Endothelial cell of umbilical vein (primary cell): ENCODE results near the gene CEACAM1.

Source experiments
- CTCF ChIP-seq, 2 donors: IDR thresholded peaks; 1 replicate in 1 of 2; 2 replicates in 1 of 2; pipeline ENCODE4 v1.5.1; 2011; ENCODE audit warnings: low read length in 2 of 2, mild to moderate bottlenecking in 2 of 2, moderate library complexity in 2 of 2, control low read depth in 1 of 2, inconsistent platforms in 1 of 2, low read depth in 1 of 2; ENCODE audit not compliant: insufficient read depth in 1 of 2; ENCODE audit errors: extremely low read depth in 1 of 2
- EZH2 ChIP-seq: IDR thresholded peaks from 2 replicates; pipeline ENCODE4 v1.6.1; 2012; ENCODE audit warnings: borderline replicate concordance, low read depth, mild to moderate bottlenecking, moderate library complexity, low read length, inconsistent platforms; ENCODE audit not compliant: severe bottlenecking
- FOS ChIP-seq: IDR thresholded peaks from 2 replicates; pipeline ENCODE4 v1.6.1; 2011; ENCODE audit warnings: mild to moderate bottlenecking, low read length, moderate library complexity, borderline replicate concordance; ENCODE audit not compliant: insufficient read depth
- GATA2 ChIP-seq: IDR thresholded peaks from 2 replicates; pipeline ENCODE4 v1.7.0; 2011; ENCODE audit warnings: low read depth, mild to moderate bottlenecking, moderate library complexity, mixed read lengths, low read length; ENCODE audit not compliant: insufficient read length, insufficient read depth
- MYC ChIP-seq: IDR thresholded peaks from one replicate; pipeline ENCODE4 v1.6.1; 2011; ENCODE audit warnings: mild to moderate bottlenecking, low read depth, low read length
- POLR2A ChIP-seq: IDR thresholded peaks from 2 replicates; pipeline ENCODE4 v1.6.1; 2012; ENCODE audit warnings: low read depth, mild to moderate bottlenecking, control low read depth, low read length
- POLR2AphosphoS5 ChIP-seq: IDR thresholded peaks from 2 replicates; pipeline ENCODE4 v1.6.1; 2012; ENCODE audit warnings: low read depth, mild to moderate bottlenecking, control low read depth, low read length, moderate library complexity; ENCODE audit not compliant: insufficient read depth
- TF ChIP-seq, protein P1 (sequence below): IDR thresholded peaks from 2 replicates; pipeline ENCODE4 v1.6.1; 2011; ENCODE audit not compliant: insufficient read depth, insufficient read length

- TF ChIP-seq CTCF (IDR thresholded peaks at IDR 0.05; ENCODE audit: extremely low read depth in 1 of 2, insufficient read depth in 1 of 2, low read depth in 1 of 2, low read length in 2 of 2) (no peak), POLR2A (no peak), GATA2 (no peak), POLR2AphosphoS5 (no peak), MYC (no peak), FOS (no peak), EZH2 (no peak)
- TF ChIP-seq, protein P1, sequence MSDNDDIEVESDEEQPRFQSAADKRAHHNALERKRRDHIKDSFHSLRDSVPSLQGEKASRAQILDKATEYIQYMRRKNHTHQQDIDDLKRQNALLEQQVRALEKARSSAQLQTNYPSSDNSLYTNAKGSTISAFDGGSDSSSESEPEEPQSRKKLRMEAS: no peak
Measured at GRCh38 chr19:42473686-42474085, 54.6 kb downstream of the CEACAM1 start.
